Caco-2 (cell line): Measurements from ENCODE around the gene VAV2. TPM values are rescaled to one million over a fixed set of nuclear protein-coding genes. Genes with fewer than 3 reads are reported as not detected.
A peak's percentile ranks its signal among the peaks of the same experiment; 100 is the strongest.

Experiments
- BruUV-seq: library from RNA; stranded (reverse); fragments of 400-500 nt; replicated peaks from 2 replicates; lab custom pipeline; 2021; lab: Mats Ljungman, UMichigan
- CTCF ChIA-PET: fragments of 300-600 bp; sonication (Branson Sonifier 250); formaldehyde crosslinking; loops from one replicate; lab custom pipeline; 2022; ENCODE audit warnings: antibody characterized with exemption; lab: Charles Lee
- POLR2A ChIA-PET: fragments of 300-600 bp; sonication (Branson Sonifier 250); formaldehyde crosslinking; loops from one replicate; lab custom pipeline; 2022; ENCODE audit warnings: antibody characterized with exemption; lab: Charles Lee
- DNase-seq, 2 experiments: peaks; one replicate each; pipeline versions ENCODE4 v3.0.0 to v3.0.0-alpha.2; 2020 to 2022
- H3K27me3 ChIP-seq: replicated peaks from 2 replicates; pipeline ENCODE4 v1.6.0; 2011; ENCODE audit warnings: low read length; ENCODE audit not compliant: control insufficient read depth, insufficient read depth
- H3K36me3 ChIP-seq: 2 replicates; pipeline ENCODE4 v1.5.1; 2011; ENCODE audit warnings: low read length; ENCODE audit not compliant: control insufficient read depth, insufficient read depth
- H3K4me1 ChIP-seq: fragments of 250-450 bp; sonication (Bioruptor Pico); 2 replicates; pipeline ENCODE4 v1.5.1; 2020; ENCODE audit warnings: mild to moderate bottlenecking
- H3K4me3 ChIP-seq: 2 replicates; pipeline ENCODE4 v1.5.1; 2011; ENCODE audit warnings: low read depth, mild to moderate bottlenecking, control low read depth, low read length
- H3K9me3 ChIP-seq: fragments of 250-450 bp; sonication (Bioruptor Pico); 2 replicates; pipeline ENCODE4 v1.5.1; 2020; ENCODE audit warnings: mild to moderate bottlenecking, moderate library complexity
- H3K27ac Mint-ChIP-seq: one replicate; pipeline ENCODE4 v1.8.0; 2022; ENCODE audit warnings: mixed read lengths; ENCODE audit not compliant: unreplicated experiment
- H3K27me3 Mint-ChIP-seq: one replicate; pipeline ENCODE4 v1.8.0; 2022; ENCODE audit warnings: mixed read lengths; ENCODE audit not compliant: insufficient read depth, unreplicated experiment
- H3K36me3 Mint-ChIP-seq: one replicate; pipeline ENCODE4 v1.8.0; 2022; ENCODE audit warnings: mild to moderate bottlenecking, mixed read lengths; ENCODE audit not compliant: insufficient read depth, unreplicated experiment
- H3K4me1 Mint-ChIP-seq: one replicate; pipeline ENCODE4 v1.8.0; 2022; ENCODE audit warnings: low read depth, mixed read lengths; ENCODE audit not compliant: unreplicated experiment
- H3K4me3 Mint-ChIP-seq: one replicate; pipeline ENCODE4 v1.8.0; 2022; ENCODE audit warnings: mild to moderate bottlenecking, moderate library complexity, mixed read lengths; ENCODE audit not compliant: unreplicated experiment
- H3K9me3 Mint-ChIP-seq: one replicate; pipeline ENCODE4 v1.8.0; 2022; ENCODE audit warnings: mixed read lengths; ENCODE audit not compliant: unreplicated experiment
- CTCF ChIP-seq, 2 experiments: fragments of 200-600 bp in 1 of 2; IDR thresholded peaks; 1 replicate in 1 of 2; 2 replicates in 1 of 2; pipeline versions ENCODE4 v1.5.1 to v1.8.0; 2011 to 2022; ENCODE audit warnings: antibody characterized with exemption in 1 of 2, control low read depth in 1 of 2, inconsistent platforms in 1 of 2, low read depth in 1 of 2, low read length in 1 of 2, mild to moderate bottlenecking in 1 of 2, moderate library complexity in 1 of 2; ENCODE audit not compliant: insufficient read depth in 1 of 2, severe bottlenecking in 1 of 2, unreplicated experiment in 1 of 2
- intact Hi-C: fragments of 100-400 bp; cut with micrococcal nuclease; formaldehyde crosslinking; loops from one replicate; pipeline ENCODE4 v1.10.0; 2022; ENCODE audit not compliant: unreplicated experiment
- total RNA-seq: library from RNA; stranded (reverse); gene quantifications from 2 replicates; pipeline ENCODE4 v1.2.3, GENCODE V29; 2022

Gene VAV2
- total RNA-seq, 1 experiment from 2014 or later, result 55.3 TPM

- peak; percentile 29 to 32 for TF ChIP-seq CTCF (IDR thresholded peaks at IDR 0.05; ENCODE audit: insufficient read depth in 1 of 2, low read depth in 1 of 2, low read length in 1 of 2, severe bottlenecking in 1 of 2, unreplicated experiment in 1 of 2)
- Histone ChIP-seq H3K36me3 (no peaks in the 10 kb centered on the region; the same call in 1 of the 2 replicates), H3K9me3 (no peaks in the 10 kb centered on the region), H3K4me3 (peak overlapping the region; percentile 75), H3K4me1 (peaks cover 23% of the 10 kb centered on the region), H3K27me3 (no peaks in the 10 kb centered on the region)
- no peaks in the 10 kb centered on the region for H3K27me3 Mint-ChIP-seq
- peak; percentile 79 to 88 for DNase-seq
- no peak overlapping the region for H3K27ac Mint-ChIP-seq
- CTCF ChIA-PET, result interaction anchor here (0.8 to 4.3 kb wide), 6 partner anchors 13 to 250 kb away, joined by 3 to 31 read pairs (median 4); no protein-coding TSS in a partner anchor
- POLR2A ChIA-PET, result no interaction called here
- no peaks in the 10 kb centered on the region for H3K9me3 Mint-ChIP-seq
- H3K36me3 Mint-ChIP-seq, result peaks cover 11% of the 10 kb centered on the region
- H3K4me3 Mint-ChIP-seq, result peak overlapping the region; percentile 95
- intact Hi-C loops, result loop anchor here (5.0 kb wide), 1 partner anchor 71 kb away; no protein-coding TSS in a partner anchor
- no peaks in the 10 kb centered on the region for H3K4me1 Mint-ChIP-seq
- no TSS peak for BruUV-seq
Measured at GRCh38 chr9:133992780-133993634, 883 bp upstream of the VAV2 start.

- DNase-seq, result peak; percentile 33 to 51
- no peak for TF ChIP-seq CTCF (IDR thresholded peaks at IDR 0.05; ENCODE audit: insufficient read depth in 1 of 2, low read depth in 1 of 2, low read length in 1 of 2, severe bottlenecking in 1 of 2, unreplicated experiment in 1 of 2)
- peak overlapping the region; percentile 95 for H3K4me3 Mint-ChIP-seq
- no peaks in the 10 kb centered on the region for H3K27me3 ChIP-seq
- H3K4me1 ChIP-seq, result peaks cover 23% of the 10 kb centered on the region
- peaks cover 6% of the 10 kb centered on the region for H3K4me1 Mint-ChIP-seq
- no peaks in the 10 kb centered on the region for H3K9me3 Mint-ChIP-seq
- CTCF ChIA-PET, result interaction anchor here (0.6 to 0.9 kb wide), 2 partner anchors 23 to 209 kb away, joined by 3 read pairs; no protein-coding TSS in a partner anchor
- H3K27ac Mint-ChIP-seq, result peak overlapping the region; percentile 95
- H3K9me3 ChIP-seq, result no peaks in the 10 kb centered on the region
- H3K36me3 Mint-ChIP-seq, result peaks cover 12% of the 10 kb centered on the region
- H3K27me3 Mint-ChIP-seq, result no peaks in the 10 kb centered on the region
- TSS peak; percentile 83 for BruUV-seq
- no peaks in the 10 kb centered on the region; the same call in 1 of the 2 replicates for H3K36me3 ChIP-seq
- POLR2A ChIA-PET, result no interaction called here
- intact Hi-C loops, result loop anchor here (2.0 to 5.0 kb wide), 3 partner anchors 69 to 135 kb away; no protein-coding TSS in a partner anchor
- H3K4me3 ChIP-seq, result peak overlapping the region; percentile 75
Measured at GRCh38 chr9:133991214-133991921, 756 bp downstream of the VAV2 start.
